GM18526 (cell line): Measurements from ENCODE around the gene APOL5.

Experiments
- POLR2A ChIP-seq: IDR thresholded peaks from 3 replicates; pipeline ENCODE4 v1.6.1; 2011; ENCODE audit not compliant: insufficient read length; ENCODE audit errors: extremely low read depth

The APOL5 gene, protein sequence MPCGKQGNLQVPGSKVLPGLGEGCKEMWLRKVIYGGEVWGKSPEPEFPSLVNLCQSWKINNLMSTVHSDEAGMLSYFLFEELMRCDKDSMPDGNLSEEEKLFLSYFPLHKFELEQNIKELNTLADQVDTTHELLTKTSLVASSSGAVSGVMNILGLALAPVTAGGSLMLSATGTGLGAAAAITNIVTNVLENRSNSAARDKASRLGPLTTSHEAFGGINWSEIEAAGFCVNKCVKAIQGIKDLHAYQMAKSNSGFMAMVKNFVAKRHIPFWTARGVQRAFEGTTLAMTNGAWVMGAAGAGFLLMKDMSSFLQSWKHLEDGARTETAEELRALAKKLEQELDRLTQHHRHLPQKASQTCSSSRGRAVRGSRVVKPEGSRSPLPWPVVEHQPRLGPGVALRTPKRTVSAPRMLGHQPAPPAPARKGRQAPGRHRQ

DNA sequence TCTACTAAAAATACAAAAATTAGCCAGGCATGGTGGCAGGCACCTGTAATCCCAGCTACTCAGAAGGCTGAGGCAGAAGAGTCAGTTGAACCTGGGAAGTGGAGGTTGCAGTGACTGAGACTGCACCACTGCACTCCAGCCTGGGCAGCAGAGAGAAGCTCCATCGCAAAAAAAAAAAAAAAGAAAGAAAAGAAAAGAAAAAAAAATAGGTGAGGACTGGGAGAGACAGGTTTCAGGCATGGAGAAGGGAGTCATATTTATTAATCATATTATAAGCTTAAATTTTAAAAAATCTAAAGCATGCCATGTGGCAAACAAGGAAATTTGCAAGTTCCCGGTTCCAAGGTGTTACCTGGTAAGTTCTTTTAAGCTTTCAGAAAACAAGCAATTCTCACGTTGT is at the start of gene APOL5:
TSS of gene APOL5 (plus strand) at position 301 of the 400 bp plus-strand sequence. CDS start at position 301, 0 bp downstream.
- no peak for TF ChIP-seq POLR2A

DNA sequence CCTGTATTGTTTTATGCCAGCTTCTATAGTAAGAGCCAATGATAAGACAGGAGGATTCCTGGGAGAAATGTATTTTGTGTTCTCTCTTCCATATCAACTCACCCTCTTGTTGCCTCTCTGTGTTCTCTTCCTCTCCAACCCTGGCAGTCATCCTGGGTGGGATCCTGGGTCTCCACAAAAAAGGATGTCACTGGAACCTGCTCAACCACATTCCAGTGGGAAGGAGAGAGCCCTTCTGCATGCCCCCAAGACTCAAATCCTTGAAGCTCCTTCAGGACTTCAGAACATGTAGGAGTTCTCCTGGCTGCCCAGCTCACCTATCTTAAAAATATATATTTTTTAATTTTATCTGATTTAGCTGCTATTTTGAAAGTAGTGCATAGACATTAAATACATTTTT is 43.3 kb upstream of the APOL5 start:
- TF ChIP-seq POLR2A = no peak

DNA sequence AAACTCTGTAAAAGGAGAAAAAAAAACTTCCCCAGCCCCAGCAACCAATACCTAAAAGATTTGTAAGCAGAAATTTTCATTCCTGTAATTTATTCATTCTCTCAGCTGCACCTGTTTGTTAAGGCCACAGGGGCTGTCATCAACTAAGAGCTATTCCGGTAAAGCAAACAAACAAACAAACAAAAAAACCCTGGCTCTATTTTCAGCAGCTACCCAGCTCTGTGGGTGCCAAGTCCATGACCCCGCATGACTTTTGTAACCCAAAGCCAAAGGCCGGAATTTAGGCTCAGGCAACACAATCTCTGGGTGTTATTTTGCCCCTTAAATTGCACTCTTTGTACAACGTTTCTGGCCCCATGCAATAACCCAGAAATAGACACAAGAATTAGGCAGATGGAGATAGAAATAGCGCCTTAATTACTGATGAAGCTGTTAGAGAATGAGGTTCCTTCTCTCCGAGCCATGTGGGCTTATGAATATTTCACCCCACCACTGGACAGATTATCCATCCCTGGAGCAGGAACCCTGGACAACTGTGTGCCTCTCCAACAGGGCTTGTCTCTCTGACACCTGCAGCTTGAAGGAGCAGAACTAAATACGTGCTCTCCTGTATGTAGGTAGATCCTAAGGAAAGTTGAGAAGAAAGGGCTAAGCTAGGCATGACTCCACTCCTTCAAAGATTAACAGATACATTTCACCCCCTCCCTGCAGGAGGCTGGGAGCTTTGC is 40.0 kb upstream of the APOL5 start:
- no peak for TF ChIP-seq POLR2A

DNA sequence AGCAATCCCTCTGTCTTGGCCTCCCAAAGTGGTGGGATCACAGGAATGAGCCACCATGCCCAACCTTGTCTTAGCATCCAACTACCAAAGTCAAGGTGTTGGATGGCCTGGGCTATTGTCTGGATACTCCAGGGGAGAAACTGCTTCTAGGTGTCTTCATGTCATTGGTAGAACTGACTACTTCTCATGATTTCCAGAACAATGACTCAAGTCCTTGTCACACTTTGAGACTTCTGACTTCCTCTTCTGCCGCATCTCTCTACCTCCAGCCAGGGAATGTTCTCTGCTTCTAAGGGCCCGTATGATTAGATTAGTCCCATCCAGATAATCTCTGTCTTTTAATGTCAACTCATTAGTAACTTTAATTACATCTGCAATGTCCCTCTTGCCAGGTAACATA is 38.8 kb upstream of the APOL5 start:
- TF ChIP-seq POLR2A = no peak

DNA sequence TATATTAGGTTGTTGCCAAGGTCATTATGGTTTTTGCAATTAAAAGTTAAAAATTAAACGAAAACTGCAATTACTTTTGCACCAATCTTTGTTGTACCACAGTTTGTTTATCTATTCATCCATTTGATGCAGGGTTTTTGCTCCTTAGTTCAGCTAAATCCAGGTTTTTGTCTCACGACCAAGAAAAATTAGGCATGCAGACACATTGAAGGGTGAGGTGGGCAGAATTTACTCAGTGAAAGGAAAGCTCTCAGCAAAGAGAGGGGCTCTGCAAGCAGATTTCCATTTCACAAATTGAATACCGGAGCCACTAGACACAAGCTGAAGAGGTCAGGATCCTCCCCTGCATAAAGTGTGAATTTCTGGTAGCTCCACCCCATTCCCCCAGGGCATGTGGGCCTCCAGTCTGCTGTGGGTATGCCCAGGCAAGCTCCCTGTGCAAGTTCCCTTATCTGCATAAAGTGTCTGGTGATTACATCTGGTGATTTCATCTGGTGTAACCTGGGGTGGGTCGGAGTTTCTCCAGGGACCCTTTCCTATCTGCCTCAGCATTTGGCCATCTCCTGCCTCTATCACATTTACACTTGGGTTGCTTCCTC is 36.1 kb upstream of the APOL5 start:
- TF ChIP-seq POLR2A = no peak

DNA sequence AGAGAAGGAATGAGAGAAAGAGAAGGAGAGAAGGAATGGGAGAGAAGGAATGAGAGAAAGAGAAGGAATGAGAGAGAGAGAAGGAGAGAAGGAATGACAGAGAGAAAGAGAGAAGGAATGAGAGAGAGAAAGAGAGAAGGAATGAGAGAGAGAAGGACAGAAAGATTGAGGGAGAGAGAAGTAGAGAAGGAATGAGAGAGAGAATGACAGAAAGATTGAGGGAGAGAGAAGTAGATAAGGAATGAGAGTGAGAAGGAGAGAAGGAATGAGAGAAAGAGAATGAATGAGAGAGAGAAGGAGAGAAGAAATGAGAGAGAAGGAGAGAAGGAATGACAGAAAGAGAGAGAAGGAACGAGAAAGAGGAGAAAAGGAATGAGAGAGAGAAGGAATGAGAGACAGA is 34.1 kb upstream of the APOL5 start:
- no peak for TF ChIP-seq POLR2A

DNA sequence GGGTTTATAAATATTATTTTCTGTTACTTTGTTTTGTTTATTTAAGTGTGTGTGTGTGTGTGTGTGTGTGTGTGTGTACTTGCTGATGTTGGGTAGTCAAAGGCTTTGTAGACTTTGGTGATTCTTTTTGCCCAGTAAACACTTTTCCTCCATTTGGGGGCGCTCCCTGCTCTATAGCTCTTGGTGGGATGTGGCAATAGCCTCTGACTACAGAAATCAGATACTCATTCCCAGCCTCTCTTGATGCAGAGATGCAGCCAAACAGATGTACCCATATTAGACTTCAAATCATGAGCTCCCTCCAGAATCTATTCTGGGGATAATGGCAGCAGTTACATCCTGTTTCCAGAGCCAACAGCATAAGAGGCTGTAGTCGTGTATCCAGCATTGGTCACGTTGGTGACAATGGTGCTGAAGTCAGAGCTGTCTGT is 33.4 kb upstream of the APOL5 start:
- no peak for TF ChIP-seq POLR2A

DNA sequence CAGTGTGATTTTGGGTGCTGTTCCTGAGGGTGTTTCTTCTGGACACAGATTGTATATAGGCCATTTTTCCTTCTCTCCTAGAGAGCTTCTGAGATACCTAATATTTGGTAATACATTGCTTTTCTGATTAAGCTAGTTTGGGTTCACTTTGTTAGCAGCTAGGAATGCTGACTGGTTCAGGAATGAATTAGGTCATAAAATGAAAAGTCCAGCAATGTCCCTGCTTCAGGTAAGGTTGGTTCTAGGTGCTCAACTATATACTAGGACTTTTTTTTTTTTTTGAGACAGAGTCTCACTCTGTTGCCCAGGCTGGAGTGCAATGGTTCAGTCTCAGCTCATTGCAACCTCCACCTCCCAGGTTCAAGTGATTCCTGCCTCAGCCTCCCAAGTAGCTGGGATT is 32.9 kb upstream of the APOL5 start:
- TF ChIP-seq POLR2A = no peak

DNA sequence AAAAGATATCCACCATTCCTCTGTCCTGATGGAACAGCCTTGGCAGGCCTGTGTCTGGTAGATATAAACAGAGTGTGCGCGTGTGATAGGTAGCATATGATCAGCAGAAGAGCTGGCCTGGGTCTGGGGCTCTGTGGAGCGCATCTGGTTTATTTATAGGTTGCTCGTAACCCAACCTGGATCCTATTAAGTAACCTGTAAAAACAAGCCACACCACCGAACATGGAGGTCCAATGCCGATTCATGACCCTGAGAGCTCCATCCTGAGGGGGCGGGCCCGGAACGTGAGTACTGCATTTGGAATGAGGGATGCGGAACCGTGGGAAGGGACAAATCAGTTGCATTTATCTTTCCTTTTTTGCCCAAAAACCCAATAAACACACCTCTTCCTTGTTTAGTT is 31.9 kb upstream of the APOL5 start:
- no peak for TF ChIP-seq POLR2A

DNA sequence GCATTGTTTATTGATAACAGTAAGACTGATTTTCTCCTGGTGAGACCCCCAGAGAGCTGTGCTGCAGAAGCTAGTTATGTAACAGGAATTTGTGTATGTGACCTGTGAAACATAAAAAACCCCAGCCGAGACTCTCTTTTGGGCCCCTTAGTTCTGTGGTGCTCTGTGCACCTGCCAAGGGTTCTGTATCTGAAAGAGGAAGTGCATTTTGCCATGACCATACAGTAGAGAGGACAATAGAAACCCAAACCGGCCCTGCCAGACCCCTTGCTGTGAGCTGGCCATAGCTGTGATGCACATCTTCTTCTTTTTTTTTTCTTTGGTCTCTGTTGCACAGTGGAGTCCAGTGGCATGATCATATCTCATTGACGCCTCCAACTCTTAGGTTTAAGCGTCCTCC is 31.4 kb upstream of the APOL5 start:
- no peak for TF ChIP-seq POLR2A

DNA sequence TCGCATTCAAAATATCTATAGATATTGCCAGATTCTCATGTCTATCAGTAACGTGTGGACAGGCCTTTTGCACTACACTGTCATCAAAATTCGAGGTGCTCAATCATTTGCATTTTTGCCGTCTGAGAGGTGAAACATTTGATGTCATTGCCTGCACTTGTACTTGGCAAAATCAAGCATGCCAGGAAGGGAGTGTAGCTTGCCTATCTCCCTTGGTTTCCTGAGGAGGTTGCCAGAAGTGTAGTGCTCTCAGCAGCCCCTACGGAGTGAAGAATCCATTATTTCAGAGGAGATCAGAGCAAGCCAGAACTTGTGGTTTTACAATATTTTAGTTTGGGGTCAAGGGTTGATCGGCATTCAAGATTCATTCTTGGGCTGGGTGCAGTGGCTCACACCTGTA is 30.2 kb upstream of the APOL5 start:
- TF ChIP-seq POLR2A = no peak

DNA sequence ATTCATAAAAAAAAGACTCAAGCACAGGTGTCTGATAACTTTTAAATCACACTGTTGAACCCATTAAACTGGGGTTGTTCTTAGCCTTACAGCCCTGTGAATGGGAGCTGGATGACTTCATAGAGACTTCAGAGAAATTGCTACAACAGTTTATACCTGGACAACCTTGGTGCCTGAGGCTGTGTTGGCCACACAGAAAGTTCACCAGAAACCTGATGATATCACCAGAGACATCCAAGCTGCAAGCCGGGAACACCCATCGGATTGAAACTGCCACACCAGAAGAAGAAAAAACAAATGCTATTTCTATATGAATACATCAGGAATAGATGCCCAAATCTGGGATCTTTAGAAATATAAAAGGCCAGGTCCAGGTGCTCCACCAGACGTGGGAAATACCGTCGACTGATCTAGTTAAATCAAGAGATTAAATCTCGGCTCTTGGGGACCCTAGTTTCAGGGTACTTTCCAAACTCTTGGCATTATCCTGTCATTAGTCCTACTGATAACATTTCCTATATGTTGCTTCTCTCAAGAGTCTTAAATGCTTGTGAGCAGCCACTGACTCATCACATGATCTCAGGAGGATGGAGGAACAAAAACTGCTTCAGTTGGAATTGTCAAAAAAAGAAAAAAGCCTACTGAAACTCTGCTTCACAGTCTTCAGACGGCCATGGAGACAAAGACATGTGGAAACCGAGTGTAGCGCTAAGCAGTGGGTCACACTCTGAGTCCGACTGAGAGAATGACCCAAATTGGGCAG is 28.6 kb upstream of the APOL5 start:
- no peak for TF ChIP-seq POLR2A

DNA sequence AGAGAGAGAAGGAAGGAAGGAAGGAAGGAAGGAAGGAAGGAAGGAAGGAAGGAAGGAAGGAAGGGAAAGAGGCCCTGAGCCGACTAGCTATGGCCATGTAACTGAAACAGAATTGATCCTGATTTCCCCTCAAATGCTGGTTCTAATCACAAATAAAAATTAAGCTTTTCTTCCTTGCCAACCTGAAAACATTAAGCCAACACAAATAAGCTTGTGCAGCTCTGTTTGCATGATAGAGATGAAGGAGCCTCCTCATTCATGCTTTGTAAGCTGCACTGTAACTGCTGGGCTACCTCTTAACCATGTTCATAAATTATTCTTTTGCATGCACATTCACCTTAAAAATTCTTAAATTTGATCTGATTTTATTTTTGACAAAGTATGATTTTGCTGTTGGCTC is 27.7 kb upstream of the APOL5 start:
- TF ChIP-seq POLR2A = no peak

DNA sequence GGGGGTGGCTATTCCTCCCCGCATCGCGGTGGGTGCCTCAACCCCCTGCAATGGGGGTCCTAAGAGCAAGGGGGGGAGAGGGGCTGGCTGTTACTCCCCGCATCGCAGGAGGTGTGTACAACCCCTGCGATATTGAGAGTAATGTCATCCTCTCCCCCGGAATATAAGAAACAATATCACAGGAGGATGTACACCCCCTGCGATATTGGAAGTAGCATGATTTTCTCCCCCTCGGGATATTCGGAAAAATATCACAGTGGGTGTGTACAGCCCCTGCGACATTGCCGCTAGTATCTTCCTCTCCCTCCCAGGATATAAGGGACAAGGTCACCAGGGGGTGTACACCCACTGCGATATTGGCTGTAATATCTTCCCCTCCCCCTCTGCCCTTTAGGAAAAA is 22.5 kb upstream of the APOL5 start:
- no peak for TF ChIP-seq POLR2A

DNA sequence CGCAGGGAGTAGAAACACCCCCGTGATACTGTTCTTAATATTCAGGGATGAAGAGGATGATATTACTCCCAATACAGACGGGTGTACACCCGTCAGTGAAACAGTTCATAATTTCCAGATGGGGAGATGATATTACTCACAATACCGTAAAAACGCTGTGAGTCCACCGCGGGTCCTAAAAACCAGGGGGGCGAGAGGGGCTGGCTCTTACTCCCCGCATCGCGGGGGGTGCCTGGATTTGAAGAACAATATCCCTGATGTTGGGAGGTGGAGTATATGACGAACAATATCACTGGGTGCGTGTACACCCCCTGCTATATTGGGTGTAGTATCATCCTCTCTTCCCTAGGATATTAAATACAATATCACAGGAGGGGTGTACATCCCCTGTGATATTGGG is 20.5 kb upstream of the APOL5 start:
- no peak for TF ChIP-seq POLR2A
